ENCODE results near the gene OTUD5. TPM values are rescaled to one million over a fixed set of nuclear protein-coding genes. Genes with fewer than 3 reads are reported as not detected.
A peak's percentile ranks its signal among the peaks of the same experiment; 100 is the strongest.

The OTUD5 gene
- total and polyA plus RNA-seq, 2 of the 13 experiments (the other 11 are each of a cell fraction or from before 2014, with no cell fraction given) = 18.4 to 42.2 TPM

GRCh38 chrX:48957827-48958634 lies 624 bp upstream of the OTUD5 start (continued):
- TF ChIP-seq CC2D1A (CRISPR knock-in tag; IDR thresholded peaks at IDR 0.05) = no peak
- no peak for TF ChIP-seq EZH2 (conservative IDR thresholded peaks at IDR 0.05; ENCODE audit: low read depth, low read length)
- TF ChIP-seq CBX5 (CRISPR knock-in tag; IDR thresholded peaks at IDR 0.05; ENCODE audit: borderline replicate concordance) = peak; percentile 31; the same call in 1 of the 2 replicates
- TF ChIP-seq SMYD3 (CRISPR knock-in tag; IDR thresholded peaks at IDR 0.05) = no peak
- TF ChIP-seq TEAD3 (CRISPR knock-in tag; optimal IDR thresholded peaks at IDR 0.05; ENCODE audit: borderline replicate concordance) = peak; percentile 27
- no peak for TF ChIP-seq ZNF780A (CRISPR knock-in tag; IDR thresholded peaks at IDR 0.05)
- TF ChIP-seq MTERF4 (CRISPR knock-in tag; IDR thresholded peaks at IDR 0.05) = no peak
- TF ChIP-seq FOXA1 (IDR thresholded peaks at IDR 0.05) = no peak
- TF ChIP-seq FOXA1 (CRISPR knock-in tag; IDR thresholded peaks at IDR 0.05) = no peak
- no peak for TF ChIP-seq CHCHD3 (CRISPR knock-in tag; IDR thresholded peaks at IDR 0.05)
- TF ChIP-seq HIVEP1 (CRISPR knock-in tag; IDR thresholded peaks at IDR 0.05) = no peak
- no peak for TF ChIP-seq MAFG (CRISPR knock-in tag; IDR thresholded peaks at IDR 0.05)
- no peak for TF ChIP-seq ZNF546 (CRISPR knock-in tag; conservative IDR thresholded peaks at IDR 0.05)
- no peak for TF ChIP-seq ZNF839 (CRISPR knock-in tag; IDR thresholded peaks at IDR 0.05; ENCODE audit: borderline replicate concordance)
- peak; percentile 94 for TF ChIP-seq SIX4 (CRISPR knock-in tag; IDR thresholded peaks at IDR 0.05)
- TF ChIP-seq XRCC5 (optimal IDR thresholded peaks at IDR 0.05; ENCODE audit: low read length) = no peak
- peak; percentile 67 for TF ChIP-seq RBFOX2 (IDR thresholded peaks at IDR 0.05; ENCODE audit: low read depth, low read length)
- no peak for TF ChIP-seq ISX (CRISPR knock-in tag; conservative IDR thresholded peaks at IDR 0.05)
- peak; percentile 89 for TF ChIP-seq ATF1 (CRISPR knock-in tag; IDR thresholded peaks at IDR 0.05)
- TF ChIP-seq CTCF (CRISPR knock-in tag; IDR thresholded peaks at IDR 0.05) = no peak
- peak; percentile 35; the same call in 1 of the 2 replicates for TF ChIP-seq TBX3 (IDR thresholded peaks at IDR 0.05; ENCODE audit: borderline replicate concordance)
- TF ChIP-seq NPAS2 (CRISPR knock-in tag; IDR thresholded peaks at IDR 0.05; ENCODE audit: borderline replicate concordance) = no peak
- TF ChIP-seq ZBTB20 (CRISPR knock-in tag; IDR thresholded peaks at IDR 0.05; ENCODE audit: borderline replicate concordance, low read depth) = no peak
- TF ChIP-seq SALL2 (CRISPR knock-in tag; IDR thresholded peaks at IDR 0.05) = no peak
- no peak for TF ChIP-seq CENPBD1 (CRISPR knock-in tag; IDR thresholded peaks at IDR 0.05; ENCODE audit: borderline replicate concordance, low read depth)
- no peak for TF ChIP-seq PITX1 (CRISPR knock-in tag; IDR thresholded peaks at IDR 0.05)
- TF ChIP-seq FOXJ3 (CRISPR knock-in tag; IDR thresholded peaks at IDR 0.05; ENCODE audit: borderline replicate concordance) = no peak
- no peak for TF ChIP-seq ZNF776 (CRISPR knock-in tag; IDR thresholded peaks at IDR 0.05)
- no peak for TF ChIP-seq KMT2A (CRISPR knock-in tag; IDR thresholded peaks at IDR 0.05)
- TF ChIP-seq ZNF160 (CRISPR knock-in tag; IDR thresholded peaks at IDR 0.05) = no peak
